GM19240 (cell line): Measurements from ENCODE around the gene KRTAP12-4.
"Not testable (repeated sequence)": the region's sequence is repeated elsewhere in the genome, so short reads cannot be mapped to it uniquely, and the experiment has no call there.

Experiments
- DNase-seq: peaks from one replicate; pipeline ENCODE4 v3.0.0; 2011; ENCODE audit warnings: low spot score; ENCODE audit not compliant: insufficient read length

KRTAP12-4 gene

DNA sequence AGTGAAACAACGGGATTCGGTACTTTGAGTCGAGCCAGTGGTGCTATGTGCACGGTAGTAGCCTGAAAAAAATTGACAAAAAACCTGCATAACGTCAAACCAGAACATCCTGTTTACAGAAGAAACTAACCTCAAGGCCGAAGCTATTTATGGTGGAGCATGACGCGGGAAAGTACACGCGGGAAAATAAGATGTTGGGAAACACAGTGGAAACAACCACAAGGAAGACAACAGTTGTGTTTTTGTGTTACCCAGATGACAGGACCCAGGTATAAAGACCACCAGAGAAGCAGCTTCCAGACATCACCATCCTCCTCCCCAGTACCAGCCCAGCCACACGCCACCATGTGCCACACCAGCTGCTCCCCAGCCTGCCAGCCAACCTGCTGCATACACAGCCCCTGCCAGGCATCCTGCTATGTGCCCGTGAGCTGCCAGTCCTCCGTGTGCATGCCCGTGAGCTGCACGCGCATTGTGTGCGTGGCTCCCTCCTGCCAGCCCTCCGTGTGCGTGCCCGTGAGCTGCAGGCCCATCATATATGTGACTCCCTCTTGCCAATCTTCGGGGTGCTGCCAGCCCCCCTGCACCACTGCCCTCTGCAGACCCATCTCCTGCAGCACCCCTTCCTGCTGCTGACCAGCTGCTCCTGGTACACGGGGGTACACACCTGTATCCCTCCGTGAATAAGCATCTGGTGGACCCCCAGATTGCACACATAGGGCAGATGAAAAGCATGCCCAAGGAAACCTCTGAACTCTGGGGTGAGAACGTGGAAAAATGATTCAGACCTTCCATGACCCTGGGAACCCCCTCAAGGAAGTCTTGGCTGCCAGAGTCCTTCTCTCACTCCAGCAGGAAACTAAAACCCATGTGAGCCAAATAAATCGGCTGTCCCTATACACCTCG is 3.4 kb upstream of the KRTAP12-4 start, which contains the start of gene KRTAP12-3:
TSS of gene KRTAP12-3 (plus strand) at position 298 of the 906 bp plus-strand sequence. CDS start at position 346, 48 bp downstream.
- no peak for DNase-seq

DNA sequence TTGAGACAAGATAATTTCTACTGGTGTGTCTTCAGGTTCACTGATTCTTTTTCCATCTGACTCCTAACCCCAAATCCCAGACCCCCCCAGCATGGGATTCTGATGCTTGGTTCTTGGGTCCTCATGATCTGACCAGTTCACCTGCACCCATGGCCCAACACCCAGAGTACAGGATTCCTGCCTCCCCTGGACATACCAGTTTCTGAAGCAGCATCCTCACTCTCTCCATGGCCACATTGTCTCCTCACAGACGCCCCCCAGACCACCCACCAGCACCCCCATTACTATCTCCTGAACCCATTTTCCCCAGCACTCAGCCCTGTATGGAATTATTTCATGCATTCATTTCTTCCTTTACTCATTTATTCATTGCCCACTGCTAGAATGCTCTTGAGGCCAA is 2.4 kb upstream of the KRTAP12-4 start:
- no peak for DNase-seq

DNA sequence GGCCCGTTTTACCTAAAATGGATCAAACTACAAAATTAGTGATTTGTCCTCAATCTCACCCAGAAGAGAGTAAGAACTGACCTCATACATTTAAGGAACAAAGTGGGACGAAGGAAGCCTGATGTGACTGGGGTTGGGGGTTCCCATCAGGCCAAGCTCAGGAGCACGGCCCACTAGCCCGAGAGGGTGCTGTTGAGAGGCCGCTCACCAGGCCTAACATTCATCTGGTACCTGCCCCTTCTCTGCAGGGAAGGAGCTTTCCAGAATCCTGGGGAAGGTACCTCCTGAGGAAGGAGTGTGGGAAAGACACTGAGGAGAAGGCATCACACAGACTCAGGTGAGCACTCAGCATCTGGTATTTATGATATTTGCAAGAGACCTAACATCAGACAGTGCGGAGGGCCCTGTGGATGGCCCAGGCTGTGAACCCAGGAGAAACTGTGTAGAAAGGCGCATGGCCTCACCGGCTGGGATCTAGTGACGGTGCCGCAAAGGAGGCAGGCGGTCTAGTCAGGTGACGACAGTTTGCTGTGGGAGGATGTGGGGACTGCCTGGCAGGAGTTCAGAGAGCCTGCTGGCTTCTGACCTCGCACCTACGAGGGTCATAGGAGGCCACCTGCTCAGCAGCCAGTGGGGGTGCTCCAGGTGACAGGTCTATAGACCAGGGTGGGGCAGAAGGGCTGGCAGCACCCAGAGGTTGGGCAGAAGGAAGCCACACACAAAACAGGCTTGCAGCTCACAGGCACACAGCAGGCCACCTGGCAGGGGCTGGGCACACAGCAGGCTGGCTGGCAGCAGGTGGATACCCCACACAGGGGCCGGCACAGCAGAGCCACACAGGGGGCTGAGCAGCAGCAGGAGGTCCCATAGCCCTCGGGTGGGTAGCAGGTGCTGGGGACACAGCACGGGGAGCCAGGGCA is 543 bp downstream of the KRTAP12-4 start:
- DNase-seq: no peak

DNA sequence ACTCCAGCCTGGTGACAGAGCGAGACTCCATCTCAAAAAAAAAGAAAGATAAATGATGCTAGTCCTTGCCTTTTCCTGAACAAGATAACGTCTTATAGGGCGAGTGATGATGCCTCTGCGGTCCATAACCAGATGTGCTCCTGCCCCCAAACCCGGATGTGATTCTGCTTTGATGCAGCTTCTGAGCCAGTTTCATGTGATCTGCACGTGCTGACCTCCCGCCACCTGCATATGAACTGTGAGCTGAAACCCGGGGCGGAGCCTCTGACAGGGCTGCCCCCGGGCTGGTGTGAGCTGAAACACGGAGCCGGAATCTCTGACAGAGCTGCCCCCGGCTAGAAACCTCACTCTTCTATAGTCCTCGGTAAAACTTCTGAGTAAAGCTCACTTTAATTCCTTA is 1.3 kb downstream of the KRTAP12-4 start:
- no peak for DNase-seq

DNA sequence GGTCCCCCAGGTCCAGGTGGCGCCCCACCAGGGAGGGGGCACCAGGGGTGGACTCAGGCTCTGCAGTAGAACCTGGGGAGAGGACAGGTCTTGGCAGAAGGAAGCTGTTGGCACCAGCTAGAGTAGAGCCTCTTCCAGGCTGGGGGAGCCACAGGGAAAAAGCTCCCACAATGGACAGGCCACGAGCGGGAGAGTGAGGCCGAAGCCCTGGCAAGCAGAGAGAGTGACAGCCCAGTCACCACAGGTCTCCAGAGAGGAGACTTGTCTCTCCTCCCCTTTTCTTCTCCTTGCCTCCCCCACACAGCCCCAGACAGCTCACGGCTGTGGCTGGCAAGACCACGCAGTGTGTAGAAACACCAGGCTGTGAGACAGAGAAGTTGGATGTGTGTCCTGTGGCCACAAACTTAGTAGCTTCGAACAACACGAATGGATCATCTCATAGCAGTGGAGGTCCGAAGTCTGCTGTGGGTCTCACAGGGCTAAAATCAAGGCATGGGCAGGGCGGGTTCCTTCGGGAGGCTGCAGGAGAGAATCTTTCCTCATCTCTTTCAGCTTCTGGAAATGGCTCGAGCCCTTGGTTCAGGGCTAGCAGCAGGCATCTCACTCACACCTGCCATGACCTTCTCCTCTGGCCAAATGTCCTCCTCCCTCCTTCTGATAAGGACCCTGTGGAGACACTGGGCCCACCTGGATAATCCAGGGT is 3.3 kb downstream of the KRTAP12-4 start:
- no peak for DNase-seq

DNA sequence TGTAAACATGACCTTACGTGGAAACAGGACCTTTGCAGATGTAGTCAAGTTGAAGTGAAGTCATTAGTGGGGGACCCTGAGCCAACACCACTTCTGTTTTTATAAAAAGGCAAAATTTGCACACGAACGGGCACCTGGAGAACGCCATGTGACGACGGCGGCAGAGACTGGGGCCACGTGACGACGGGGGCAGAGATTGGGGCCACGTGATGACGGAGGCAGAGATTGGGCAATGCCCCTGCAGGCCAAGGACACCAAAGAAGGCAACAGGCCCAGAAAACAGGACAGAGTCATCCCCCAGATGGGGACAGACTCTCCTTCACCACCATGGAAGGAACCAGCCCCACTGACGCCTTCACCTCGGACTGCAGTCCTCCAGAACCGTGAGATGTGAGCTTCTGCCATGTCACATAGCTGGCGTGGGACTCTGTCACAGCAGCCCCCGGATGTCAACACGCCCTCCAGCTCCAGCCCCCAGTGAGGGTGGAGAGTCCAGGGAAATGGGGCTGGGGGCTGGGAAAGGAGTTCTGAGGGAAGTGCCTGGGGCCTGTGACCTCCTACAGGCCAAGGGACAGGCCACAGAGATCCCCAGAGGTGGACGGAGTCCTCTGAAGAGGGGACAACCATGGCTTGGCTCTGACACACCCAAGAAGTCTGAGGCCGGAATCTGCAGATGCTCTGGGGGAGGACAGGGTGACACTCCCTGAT is 4.0 kb downstream of the KRTAP12-4 start:
- DNase-seq: no peak

DNA sequence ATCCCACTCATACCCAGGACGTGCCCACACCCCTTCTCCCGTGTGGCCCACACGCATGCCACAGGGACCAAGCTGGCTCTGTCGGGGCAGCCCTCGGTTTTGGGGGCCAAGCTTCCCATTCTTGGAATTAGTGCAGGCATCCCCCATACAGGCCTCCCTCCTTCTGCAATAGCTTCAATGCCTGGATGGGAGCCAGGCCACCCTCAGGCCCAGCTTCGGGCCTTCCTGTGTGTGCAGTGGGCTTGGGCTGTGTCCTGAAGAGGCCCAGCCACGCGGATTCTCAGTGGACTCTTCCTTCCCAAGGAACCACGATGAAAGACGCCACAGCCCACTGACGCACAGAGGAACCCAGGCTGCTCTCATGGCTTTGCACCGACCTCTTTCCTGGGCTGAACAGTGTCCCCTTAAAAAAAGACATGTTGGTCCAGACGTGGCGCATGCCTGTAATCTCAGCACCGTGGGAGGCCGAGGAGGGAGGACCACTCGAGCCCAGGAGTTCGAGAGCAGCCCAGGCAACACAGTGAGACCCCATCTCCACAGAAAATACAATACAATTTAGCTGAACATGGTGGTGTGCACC is 4.8 kb downstream of the KRTAP12-4 start:
- no peak for DNase-seq

DNA sequence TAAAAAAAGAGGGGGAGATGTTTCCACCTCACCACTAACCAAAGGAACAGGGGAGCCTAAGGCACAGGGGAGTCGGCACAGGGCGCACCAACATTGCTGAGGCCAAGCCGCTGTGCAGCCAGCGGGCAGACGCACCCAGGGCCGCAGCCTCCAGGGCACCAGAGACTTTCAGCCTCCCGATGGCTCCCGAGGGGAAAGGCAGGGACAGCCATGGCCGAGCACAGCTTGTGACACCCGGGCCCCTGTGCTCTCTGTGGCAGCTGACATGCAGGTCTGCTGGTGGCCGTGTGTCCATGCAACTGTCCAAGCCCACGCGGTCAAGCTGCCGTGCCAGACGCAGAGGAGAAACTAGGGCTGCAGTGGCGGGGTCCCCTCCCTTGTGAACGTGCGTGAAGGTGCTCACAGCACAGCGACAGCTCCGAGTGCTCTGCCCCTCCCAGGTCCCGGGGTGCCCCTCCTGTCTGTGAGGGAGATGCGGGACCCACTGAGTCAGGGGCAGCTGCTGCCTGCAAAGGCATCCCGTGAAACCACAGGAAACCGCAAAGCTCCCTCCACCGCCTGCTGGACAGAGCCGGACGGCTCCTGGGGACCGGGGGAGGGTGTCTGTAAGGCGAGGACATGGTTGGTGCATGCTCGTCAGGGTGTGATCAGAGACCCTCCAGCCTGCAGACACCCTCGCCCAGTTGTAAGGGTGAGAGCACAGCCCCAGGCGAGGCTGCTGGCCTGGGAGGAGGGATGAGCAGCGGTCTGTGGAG is 5.7 kb downstream of the KRTAP12-4 start:
- DNase-seq: no peak

DNA sequence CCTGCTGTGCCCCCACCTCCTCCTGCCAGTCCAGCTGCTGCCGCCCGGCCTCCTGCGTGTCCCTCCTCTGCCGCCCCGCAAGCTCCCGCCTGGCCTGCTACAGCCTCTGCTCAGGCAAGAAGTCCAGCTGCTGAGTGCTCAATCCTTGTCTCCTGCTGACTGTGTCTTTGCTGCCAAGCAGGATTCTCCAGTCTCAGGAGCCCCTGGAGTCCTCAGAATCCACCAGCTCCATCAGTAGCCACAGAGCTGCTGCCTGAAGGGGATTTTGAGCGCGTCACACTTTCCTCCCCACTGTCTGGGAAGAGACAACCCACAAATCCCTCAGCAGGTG is 7.3 kb downstream of the KRTAP12-4 start:
- DNase-seq: no peak

DNA sequence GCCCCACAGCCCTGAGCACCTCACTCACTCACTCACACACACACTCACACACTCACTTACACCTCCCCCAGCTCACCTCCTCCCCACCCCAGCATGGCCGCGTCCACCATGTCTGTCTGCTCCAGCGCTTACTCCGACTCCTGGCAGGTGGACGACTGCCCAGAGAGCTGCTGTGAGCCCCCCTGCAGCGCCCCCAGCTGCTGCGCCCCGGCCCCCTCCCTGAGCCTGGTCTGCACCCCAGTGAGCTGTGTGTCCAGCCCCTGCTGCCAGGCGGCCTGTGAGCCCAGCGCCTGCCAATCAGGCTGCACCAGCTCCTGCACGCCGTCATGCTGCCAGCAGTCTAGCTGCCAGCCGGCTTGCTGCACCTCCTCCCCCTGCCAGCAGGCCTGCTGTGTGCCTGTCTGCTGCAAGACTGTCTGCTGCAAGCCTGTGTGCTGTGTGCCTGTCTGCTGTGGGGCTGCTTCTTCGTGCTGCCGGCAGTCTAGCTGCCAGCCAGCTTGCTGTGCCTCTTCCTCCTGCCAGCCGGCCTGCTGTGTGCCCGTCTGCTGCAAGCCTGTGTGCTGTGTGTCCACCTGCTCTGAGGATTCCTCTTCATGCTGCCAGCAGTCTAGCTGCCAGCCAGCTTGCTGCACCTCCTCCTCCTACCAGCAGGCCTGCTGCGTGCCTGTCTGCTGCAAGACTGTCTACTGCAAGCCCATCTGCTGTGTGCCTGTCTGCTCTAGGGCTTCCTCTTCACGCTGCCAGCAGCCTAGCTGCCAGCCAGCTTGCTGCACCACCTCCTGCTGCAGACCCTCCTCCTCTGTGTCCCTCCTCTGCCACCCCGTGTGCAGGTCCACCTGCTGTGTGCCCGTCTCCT is 7.9 kb downstream of the KRTAP12-4 start, which contains the start of gene KRTAP10-11:
TSS of gene KRTAP10-11 (plus strand) at position 49 of the 856 bp plus-strand sequence. CDS start at position 94, 45 bp downstream.
- not testable (repeated sequence) for DNase-seq

DNA sequence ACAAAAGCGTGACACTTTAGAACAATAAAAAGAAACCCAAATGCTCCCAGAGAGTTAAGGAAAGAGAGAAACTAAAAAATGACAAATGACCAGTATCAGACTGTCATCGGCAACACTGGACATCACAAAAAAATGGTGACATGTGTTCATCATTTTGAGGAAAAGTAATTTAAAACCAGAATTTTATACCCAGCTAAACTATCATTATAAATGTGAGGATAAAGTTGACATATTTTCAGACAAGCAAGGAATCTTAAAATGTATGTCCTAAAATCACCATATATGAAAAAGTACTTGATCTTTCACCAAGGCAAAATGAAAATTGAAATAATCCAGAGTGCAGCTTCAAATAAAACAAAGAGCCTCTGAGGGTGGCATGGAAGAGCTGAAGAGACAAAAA is 9.6 kb downstream of the KRTAP12-4 start:
- no peak for DNase-seq

DNA sequence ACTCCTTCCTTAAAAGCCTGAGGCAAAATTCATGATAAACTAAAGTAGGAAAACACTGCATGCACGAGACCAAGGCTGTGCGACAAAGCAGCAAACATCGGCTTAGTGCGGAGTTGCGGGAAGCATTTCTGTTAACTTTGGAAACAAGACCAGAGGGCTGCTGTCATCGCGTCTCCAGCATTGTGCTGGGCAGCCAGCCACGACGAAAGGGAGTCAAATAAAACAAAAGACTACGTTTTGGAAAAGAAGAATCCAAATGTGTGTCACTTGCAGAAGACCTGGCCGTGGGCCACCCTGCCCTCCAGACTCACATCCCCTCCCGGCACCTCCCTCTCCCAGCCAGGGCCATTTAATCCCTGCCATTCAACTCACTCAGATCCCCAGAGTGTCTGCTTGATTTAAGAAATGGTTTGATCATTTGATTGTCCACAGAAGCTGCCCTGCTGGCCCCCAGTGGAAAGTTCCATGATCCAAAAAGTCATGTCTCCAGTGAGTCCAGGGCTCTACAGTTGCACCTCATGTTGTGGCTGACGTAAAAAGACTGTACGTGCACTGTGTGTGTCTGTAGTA is 10.6 kb downstream of the KRTAP12-4 start:
- DNase-seq: no peak

DNA sequence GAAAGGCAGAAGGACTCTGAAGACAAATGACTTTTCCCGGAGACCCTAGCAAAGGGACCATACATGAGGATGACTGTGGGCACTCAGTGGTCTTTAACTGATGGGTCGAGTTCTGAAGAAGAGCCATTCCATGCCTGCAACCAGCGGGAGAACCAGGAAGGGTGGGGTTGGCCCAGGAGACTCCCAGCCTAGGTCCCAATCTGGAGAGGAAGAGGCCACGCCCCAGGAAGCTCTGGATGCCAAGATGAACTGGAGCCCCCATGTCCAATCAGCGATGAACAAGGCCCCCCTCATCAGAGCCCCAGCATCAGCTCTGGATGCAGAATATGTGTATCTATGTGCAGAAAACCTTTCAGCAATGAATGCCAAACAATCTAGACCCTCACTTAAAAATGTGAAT is 13.7 kb downstream of the KRTAP12-4 start:
- DNase-seq: no peak

DNA sequence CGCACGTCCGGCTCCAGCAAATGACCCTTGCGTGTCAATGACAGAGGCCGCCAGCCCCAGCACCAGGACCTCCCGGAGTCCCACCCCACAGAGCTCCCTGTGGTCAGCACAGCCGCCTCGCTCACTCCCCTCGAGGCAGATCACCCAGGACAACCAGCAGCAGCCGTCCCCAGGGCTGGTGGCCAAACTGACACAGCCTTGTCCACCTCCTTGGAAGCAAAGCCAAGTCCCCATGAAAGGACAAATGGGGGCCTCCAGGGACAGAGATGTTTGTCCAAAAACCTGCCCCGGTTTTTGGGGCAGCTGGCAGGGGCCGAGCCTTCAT is 15.2 kb downstream of the KRTAP12-4 start:
- DNase-seq: no peak

DNA sequence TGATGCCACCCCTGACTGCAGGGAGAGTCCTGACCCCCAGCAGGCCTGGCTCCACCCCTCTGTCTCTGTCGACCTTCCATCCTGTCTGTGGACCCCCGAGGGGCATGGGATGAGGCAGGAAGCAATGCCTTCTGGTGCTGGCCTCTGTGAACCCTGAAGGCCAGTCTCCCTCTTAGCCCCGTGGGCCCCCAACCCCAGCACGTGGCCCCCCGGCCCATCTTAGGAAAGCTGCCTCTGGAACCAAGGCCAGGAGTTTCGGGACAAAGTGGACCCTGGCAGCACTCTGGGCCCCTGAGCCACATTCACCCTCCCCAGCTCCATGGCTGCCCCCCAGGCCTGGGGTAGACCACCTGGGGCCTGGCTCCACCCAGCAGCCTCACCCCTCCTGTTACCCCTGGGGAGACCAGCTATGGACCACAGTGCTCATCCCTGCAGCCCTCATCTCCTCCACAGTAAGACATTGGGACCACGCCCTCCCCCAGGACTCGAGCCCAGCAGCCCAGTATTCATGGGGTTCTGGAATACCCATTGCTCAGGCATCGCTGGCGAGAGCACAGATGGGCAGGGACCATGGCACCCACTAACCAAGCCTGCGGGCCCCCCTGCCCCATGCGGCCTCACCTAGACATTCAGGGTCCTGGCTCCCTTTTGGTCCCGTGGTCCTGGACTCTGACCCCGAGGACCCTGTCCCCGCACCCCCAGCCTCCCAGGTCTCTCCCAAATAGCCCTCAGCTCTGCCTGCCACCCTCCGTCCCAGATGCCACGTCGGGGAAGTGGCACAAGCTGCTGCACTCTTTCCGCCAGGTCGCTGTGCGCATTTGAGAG is 15.7 kb downstream of the KRTAP12-4 start:
- not testable (repeated sequence) for DNase-seq

DNA sequence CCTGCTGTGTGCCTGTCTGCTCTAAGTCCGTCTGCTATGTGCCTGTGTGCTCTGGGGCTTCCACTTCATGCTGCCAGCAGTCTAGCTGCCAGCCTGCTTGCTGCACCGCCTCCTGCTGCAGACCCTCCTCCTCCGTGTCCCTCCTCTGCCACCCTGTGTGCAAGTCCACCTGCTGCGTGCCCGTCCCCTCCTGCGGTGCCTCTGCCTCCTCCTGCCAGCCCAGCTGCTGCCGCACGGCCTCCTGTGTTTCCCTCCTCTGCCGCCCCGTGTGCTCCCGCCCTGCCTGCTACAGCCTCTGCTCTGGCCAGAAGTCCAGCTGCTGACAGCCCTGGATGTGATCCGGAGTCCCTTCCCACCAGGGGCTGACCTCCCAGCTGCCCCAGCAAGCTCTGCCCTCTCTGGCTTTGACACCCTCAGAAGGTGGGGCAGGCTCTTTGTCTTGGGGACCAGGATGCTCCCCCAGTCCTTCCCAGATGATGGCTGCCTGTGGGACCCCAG is 16.6 kb downstream of the KRTAP12-4 start:
- not testable (repeated sequence) for DNase-seq

DNA sequence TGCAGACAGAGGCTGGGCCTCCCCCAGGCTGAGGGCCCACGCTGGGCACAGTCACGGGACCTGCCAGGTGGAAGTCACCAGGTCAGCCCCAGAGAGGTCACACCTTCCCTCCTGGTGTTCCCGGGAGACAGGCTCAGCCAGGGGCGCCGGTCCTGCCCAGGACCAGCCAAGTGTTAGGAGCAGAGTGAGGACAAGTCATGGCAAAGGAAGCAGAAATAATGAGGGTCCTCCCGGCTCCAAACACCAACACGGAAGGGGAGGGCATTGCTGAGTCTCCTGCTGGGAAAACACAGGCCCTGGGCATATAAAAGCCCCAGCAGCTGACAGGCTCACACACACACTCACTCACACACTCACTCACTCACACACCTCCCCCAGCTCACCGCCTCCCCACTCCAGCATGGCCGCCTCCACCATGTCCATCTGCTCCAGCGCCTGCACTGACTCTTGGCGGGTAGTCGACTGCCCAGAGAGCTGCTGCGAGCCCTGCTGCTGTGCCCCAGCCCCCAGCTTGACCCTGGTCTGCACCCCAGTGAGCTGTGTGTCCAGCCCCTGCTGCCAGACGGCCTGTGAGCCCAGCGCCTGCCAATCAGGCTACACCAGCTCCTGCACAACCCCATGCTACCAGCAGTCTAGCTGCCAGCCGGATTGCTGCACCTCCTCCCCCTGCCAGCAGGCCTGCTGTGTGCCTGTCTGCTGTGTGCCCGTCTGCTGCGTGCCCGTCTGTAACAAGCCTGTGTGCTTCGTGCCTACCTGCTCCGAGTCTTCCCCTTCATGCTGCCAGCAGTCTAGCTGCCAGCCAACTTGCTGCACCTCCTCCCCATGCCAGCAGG is 17.2 kb downstream of the KRTAP12-4 start, which contains the start of gene KRTAP10-10:
TSS of gene KRTAP10-10 (plus strand) at position 339 of the 833 bp plus-strand sequence. CDS start at position 401, 62 bp downstream.
- DNase-seq: no peak
